ENCODE results near the gene IFITM1. TPM values are rescaled to one million over a fixed set of nuclear protein-coding genes. Genes with fewer than 3 reads are reported as not detected.

The IFITM1 gene
- total and polyA plus RNA-seq, 2 of the 13 experiments (the other 11 are each of a cell fraction or from before 2014, with no cell fraction given) = 0.38 to 11.1 TPM

DNA sequence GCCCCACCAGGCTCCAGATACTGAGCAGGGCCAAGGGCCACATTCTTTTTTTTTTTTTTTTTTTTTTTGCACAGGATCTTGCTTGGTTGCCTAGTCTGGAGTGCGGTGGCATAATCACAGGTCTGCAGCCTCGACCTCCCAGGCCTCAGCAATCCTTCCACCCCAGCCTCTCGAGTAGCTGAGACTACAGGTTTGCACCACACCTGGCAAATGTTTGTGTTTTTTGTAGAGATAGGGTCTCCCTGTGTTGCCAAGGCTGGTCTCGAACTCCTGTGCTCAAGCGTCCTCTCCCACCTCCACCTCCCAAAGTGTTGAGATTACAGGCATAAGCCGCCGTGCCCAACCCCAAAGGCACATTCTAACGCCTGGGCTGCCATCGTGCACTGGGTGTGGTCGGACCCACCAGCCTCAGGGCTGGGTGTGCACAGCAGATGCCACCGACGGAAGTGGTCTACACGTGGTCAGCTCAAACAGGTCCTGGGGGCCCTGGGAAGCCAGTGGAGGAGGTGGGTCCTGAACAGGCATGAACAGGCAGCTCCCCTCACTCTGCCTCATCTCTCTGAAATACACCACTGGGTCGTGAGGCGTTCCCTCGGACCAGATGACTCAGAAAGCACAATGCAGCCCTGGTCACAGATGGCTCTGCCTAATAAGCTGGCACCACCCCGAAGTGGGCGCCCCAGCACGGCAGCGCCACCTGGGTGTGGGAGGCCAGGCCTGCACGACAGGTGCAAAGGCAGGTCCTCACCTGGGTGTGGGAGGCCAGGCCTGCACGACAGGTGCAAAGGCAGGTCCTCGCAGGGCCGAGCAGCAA is 50.3 kb downstream of the IFITM1 start (continued):
- TF ChIP-seq, protein P1, sequence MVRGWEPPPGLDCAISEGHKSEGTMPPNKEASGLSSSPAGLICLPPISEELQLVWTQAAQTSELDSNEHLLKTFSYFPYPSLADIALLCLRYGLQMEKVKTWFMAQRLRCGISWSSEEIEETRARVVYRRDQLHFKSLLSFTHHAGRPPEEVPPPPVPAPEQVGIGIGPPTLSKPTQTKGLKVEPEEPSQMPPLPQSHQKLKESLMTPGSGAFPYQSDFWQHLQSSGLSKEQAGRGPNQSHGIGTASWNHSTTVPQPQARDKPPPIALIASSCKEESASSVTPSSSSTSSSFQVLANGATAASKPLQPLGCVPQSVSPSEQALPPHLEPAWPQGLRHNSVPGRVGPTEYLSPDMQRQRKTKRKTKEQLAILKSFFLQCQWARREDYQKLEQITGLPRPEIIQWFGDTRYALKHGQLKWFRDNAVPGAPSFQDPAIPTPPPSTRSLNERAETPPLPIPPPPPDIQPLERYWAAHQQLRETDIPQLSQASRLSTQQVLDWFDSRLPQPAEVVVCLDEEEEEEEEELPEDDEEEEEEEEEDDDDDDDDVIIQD (CRISPR knock-in tag; IDR thresholded peaks at IDR 0.05; ENCODE audit: low read depth) = peak; percentile 40; the same call in 1 of the 2 replicates
- TF ChIP-seq NFE2L1 (CRISPR knock-in tag; IDR thresholded peaks at IDR 0.05; ENCODE audit: borderline replicate concordance) (no peak), KAT7 (CRISPR knock-in tag; IDR thresholded peaks at IDR 0.05; ENCODE audit: borderline replicate concordance) (no peak), PRMT3 (CRISPR knock-in tag; IDR thresholded peaks at IDR 0.05; ENCODE audit: borderline replicate concordance, low read depth) (no peak), ZNF224 (CRISPR knock-in tag; IDR thresholded peaks at IDR 0.05) (no peak), POLR2AphosphoS2 (IDR thresholded peaks at IDR 0.05; ENCODE audit: low read depth, low read length) (no peak), PHF8 (CRISPR knock-in tag; IDR thresholded peaks at IDR 0.05) (peak; percentile 44; the same call in 1 of the 2 replicates), STAG1 (CRISPR knock-in tag; IDR thresholded peaks at IDR 0.05) (peak; percentile 72), POGZ (CRISPR knock-in tag; IDR thresholded peaks at IDR 0.05) (peak; percentile 65), ZNF713 (CRISPR knock-in tag; IDR thresholded peaks at IDR 0.05) (no peak), ZNF83 (CRISPR knock-in tag; IDR thresholded peaks at IDR 0.05; ENCODE audit: borderline replicate concordance) (no peak), MEIS1 (CRISPR knock-in tag; IDR thresholded peaks at IDR 0.05; ENCODE audit: borderline replicate concordance) (0 out of 2 replicates have a peak, but pooled peaks have one; percentile 26), GABPB1 (CRISPR knock-in tag; IDR thresholded peaks at IDR 0.05) (peak; percentile 65; the same call in 1 of the 2 replicates), MED13 (CRISPR knock-in tag; IDR thresholded peaks at IDR 0.05) (no peak), NFATC3 (CRISPR knock-in tag; IDR thresholded peaks at IDR 0.05) (0 out of 2 replicates have a peak, but pooled peaks have one; percentile 20), NR2F6 (IDR thresholded peaks at IDR 0.05) (no peak), NR2F6 (CRISPR knock-in tag; IDR thresholded peaks at IDR 0.05) (0 out of 2 replicates have a peak, but pooled peaks have one; percentile 28), CENPBD1 (CRISPR knock-in tag; IDR thresholded peaks at IDR 0.05; ENCODE audit: borderline replicate concordance, low read depth) (no peak), IKZF4 (CRISPR knock-in tag; IDR thresholded peaks at IDR 0.05; ENCODE audit: borderline replicate concordance, low read depth, not compliant biosample characterization) (peak; percentile 36), MAX (IDR thresholded peaks at IDR 0.05) (peak; percentile 32; the same call in 1 of the 2 replicates), ZNF510 (CRISPR knock-in tag; IDR thresholded peaks at IDR 0.05; ENCODE audit: low read depth) (no peak)
- TF ChIP-seq, protein P2, sequence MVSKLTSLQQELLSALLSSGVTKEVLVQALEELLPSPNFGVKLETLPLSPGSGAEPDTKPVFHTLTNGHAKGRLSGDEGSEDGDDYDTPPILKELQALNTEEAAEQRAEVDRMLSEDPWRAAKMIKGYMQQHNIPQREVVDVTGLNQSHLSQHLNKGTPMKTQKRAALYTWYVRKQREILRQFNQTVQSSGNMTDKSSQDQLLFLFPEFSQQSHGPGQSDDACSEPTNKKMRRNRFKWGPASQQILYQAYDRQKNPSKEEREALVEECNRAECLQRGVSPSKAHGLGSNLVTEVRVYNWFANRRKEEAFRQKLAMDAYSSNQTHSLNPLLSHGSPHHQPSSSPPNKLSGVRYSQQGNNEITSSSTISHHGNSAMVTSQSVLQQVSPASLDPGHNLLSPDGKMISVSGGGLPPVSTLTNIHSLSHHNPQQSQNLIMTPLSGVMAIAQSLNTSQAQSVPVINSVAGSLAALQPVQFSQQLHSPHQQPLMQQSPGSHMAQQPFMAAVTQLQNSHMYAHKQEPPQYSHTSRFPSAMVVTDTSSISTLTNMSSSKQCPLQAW (CRISPR knock-in tag; IDR thresholded peaks at IDR 0.05) = 0 out of 2 replicates have a peak, but pooled peaks have one; percentile 10
- TF ChIP-seq, protein P3, sequence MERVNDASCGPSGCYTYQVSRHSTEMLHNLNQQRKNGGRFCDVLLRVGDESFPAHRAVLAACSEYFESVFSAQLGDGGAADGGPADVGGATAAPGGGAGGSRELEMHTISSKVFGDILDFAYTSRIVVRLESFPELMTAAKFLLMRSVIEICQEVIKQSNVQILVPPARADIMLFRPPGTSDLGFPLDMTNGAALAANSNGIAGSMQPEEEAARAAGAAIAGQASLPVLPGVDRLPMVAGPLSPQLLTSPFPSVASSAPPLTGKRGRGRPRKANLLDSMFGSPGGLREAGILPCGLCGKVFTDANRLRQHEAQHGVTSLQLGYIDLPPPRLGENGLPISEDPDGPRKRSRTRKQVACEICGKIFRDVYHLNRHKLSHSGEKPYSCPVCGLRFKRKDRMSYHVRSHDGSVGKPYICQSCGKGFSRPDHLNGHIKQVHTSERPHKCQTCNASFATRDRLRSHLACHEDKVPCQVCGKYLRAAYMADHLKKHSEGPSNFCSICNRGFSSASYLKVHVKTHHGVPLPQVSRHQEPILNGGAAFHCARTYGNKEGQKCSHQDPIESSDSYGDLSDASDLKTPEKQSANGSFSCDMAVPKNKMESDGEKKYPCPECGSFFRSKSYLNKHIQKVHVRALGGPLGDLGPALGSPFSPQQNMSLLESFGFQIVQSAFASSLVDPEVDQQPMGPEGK (CRISPR knock-in tag; IDR thresholded peaks at IDR 0.05) = peak; percentile 51; the same call in 1 of the 2 replicates
